Measurements from ENCODE around the gene GALNT18.

The GALNT18 gene

DNA sequence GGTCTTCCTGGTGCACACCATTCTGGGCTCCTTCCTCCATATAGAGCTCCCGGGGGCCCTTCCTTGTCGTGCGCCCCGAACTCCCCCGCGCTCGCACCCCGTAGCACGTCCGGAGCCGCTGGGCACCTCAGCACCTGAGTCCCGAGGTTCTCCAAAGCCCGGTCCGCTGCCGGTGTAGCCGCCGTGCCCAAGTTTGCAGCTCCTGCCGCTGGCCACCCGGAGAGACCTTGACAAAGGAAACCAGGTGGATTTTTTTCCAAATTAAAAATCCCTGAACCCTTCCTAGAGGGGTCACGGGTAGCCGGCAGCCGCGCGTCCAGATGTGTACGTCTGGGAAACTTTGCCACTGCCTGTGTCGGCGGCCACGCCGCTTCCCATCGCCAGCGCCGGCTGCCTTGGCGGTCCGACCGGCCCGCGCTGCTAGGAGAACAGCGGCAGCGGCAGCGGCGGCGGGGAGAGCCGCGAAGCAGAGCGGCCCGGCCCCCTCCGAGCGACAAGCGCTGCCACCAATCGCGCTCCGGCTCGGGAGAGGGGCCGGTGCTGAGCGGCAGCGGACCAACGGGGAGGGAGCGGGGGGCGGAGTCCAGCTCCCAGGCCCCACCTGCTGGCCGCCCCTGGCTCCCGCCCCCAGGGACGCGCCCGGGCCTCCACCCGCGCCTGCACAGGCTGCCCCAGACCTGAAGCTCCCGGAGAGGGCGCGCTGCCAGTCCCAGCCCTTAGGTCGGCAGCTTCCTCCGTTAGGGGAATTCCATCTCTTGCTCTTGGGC is at the start of gene GALNT18:
Gene GALNT18 (minus strand): TSS at position 433 of the 767 bp plus-strand sequence.
- peak; percentile 25 for DNase-seq (ENCODE audit: low read depth)

- DNase-seq (ENCODE audit: low read depth) = no peak
Measured at GRCh38 chr11:11670574-11670973, 48.8 kb upstream of the GALNT18 start.

GRCh38 chr11:11669233-11669846 is 47.5 kb upstream of the GALNT18 start:
- DNase-seq (ENCODE audit: low read depth) = no peak

DNA sequence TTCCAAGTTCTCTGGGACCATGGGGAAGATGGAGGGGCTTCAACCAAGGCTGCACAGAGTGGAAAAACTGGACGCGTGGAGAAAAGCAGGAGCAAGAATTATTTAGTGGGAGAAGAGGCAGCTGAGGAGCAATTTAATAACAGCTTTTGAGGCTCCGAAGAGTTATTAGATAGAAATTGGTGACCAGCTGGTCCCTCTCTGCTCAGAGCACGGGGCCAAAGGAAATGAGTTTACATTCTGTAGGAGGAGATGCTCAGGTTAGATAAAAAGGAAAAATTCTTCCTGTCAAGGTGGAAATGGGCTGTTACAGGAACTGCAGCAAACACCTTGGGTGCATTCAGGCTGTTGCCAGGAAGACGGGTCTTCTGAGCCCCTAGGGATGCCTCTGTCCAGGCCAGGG is 47.0 kb upstream of the GALNT18 start:
- DNase-seq (ENCODE audit: low read depth) = no peak

- DNase-seq (ENCODE audit: low read depth) = no peak
Measured at GRCh38 chr11:11668274-11668673, 46.5 kb upstream of the GALNT18 start.

- DNase-seq (ENCODE audit: low read depth) = no peak
Measured at GRCh38 chr11:11667056-11667455, 45.3 kb upstream of the GALNT18 start.

DNA sequence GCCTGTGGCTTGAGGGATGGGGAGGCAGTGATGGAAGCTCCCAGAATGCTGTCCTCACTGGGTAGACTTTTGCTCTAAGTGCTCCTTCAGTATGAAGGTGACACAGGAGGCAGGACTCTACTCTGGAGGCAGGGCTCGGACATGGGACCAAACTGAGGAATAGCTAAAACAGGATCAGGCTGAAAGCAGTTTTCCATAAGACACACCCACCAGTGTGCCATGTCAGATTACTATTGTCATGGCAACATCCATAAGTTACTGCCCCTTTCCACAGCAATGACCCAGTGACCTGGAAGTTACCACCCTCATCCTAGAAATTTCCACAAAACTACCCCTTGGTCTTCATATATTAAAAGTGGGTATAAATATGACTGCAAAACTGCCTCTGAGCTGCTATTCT is 43.6 kb upstream of the GALNT18 start:
- DNase-seq (ENCODE audit: low read depth) = no peak

GRCh38 chr11:11663907-11664306 is 42.1 kb upstream of the GALNT18 start:
- DNase-seq (ENCODE audit: low read depth) = no peak

DNA sequence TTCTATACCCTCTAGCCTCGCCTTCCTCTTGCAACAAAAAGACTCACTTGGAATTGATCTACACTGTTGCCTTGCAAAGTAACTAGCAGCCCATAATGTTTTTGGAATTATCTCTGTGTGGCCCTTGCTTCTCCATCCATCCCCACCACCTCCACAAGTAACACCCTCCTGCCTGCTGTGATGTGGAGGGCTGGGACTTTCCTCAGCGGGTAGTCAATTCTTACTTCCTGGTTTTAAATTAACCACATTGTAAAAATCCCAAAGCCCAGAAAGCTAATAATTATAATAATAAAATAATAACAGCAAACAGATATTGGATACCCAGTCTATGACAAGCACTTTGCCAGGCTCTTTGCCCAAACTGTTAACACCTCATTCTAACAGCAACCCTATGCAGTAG is 40.8 kb upstream of the GALNT18 start:
- no peak for DNase-seq (ENCODE audit: low read depth)

DNA sequence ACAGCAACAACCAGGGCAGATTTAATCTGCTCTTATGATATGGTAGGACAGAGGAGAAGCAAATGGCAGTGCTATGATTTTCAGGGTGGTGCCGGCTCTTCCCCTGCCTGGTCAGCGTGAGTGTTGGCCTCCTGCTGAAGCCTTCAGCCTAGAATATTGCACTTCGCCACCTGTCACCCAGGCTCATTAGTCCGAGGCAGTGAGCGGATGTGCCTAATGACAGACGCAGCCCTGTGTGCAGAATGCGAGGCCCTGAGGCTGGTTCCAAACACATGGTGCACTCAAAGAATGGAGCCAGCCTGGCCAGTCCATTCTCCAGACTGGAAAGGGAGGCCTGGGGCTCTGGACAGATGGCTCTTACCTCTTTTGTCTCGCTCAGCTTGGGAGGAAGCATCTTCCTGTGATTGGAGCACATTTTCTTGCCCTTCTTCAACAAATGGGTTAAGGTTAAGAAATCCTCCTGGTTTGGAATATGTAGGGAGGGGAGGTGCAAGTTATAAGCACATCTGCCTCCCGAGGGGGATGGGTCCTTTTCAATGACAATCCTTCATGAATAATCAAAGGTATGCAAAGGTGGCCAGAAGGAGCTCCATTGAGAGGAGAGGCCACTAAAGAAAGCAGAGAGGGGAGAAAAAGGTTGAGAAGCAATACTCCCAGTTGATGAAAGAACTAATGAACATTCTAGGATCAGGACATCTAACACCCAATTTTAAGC is 39.7 kb upstream of the GALNT18 start:
- DNase-seq (ENCODE audit: low read depth) = no peak

DNA sequence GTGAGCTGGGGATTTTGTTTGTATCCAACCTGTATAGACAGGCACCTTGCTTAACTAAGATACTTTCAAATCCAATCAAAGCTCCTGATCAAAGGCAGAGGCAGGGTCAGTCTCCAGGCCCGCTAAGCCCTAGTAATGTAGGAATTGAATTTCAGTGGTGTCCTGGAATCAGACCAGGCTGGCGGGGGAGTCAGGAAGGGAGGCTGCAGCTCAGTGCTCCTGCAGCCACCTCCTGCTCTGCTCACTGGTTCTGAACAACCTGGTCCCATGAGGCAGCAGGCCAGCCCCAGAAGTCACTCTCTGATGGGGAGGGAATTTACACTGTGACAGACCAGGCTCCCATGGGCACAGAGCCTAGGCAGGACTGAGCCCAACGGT is 38.5 kb upstream of the GALNT18 start:
- DNase-seq (ENCODE audit: low read depth) = no peak

- no peak for DNase-seq (ENCODE audit: low read depth)
Measured at GRCh38 chr11:11659567-11660362, 38.0 kb upstream of the GALNT18 start.

DNA sequence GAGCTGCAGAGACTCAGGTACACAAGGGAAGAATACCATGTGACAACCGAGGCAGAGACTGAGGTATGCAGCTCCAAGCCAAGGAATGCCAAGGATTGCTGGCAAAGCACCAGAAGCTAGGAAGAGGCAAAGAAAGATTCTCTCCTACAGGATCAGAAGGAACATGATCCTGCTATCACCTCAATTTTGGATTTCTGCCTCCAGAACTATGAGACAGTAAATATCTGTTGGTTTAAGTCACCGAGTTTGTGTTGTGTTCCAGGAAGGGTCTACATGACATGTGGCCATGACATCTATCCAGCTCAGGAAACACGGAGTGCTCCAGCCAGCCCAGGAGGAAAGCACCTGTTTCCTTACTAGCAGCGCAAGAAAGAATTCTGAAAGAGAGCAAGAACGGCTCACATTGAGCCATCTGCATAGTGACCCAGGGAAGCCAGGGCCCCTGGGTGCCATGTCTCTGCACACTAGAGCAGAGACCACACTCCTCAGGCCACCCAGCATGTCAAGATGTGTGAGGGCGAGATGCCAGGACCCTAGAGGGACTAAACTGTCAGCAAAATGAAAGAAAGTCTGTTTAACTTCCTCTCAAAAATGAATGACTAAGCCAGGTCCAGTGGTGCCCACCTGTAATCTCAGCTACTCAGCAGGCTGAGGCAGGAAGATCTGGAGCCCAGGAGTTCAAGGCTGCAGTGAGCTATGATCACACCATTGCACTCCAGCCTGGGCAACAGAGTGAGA is 35.6 kb upstream of the GALNT18 start:
- no peak for DNase-seq (ENCODE audit: low read depth)

DNA sequence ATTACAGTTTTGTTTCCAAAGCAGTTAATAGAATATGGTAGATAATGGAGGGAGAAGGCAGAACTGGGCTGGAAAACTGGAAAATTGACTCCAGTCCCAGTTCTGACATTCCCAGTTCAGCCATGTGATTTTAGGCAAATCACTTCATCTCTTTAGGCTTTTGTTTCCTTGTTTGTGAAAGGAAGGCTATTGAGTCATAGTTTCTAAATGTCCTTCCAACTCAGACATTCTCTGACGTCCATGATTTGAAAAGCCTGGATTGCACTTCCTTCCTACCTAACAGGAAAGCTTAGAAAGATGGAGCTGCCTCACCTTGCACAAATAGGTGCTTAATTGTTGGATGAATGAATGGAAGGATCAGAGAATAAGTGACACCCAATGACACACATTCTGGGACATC is 19.8 kb upstream of the GALNT18 start:
- DNase-seq (ENCODE audit: low read depth) = no peak

DNA sequence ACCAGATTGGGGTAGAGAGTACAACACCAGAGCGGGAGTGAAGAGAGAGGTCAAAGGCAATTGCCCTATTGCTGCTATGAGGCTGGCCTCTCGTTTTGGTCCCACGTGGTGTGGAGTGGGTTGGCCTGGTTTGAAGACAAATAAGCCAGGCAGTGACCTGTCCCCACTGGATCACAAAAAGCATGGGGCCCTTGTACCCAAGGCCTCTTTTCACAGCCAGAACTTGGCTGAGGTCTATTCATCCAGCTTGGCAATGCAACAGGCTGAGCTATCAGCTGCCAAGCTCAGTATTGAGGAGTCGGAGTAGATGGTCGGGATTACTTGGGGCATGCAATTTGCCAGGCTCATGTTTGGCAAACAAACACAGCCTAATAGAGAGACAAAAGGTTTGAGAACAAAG is 19.2 kb upstream of the GALNT18 start:
- DNase-seq (ENCODE audit: low read depth) = no peak

- no peak for DNase-seq (ENCODE audit: low read depth)
Measured at GRCh38 chr11:11640152-11640551, 18.3 kb upstream of the GALNT18 start.

DNA sequence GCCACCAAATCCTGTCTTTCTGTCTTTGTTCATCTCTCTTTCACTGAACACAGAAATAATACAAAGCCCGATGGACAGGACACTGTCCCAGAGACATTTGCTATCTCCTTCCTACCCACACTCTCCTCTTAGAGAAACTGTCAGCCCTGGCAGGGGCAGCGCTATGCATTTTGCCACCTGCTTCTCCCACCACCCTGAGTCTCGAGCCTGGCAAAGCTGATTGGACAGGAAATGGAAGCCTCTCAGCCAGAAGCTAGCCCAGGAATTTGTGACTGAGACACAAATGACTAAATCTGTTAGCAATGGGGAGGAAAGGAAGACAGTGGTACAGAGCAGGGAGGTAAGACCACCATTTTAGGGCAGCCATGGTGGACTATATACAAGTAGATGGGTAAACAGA is 14.9 kb upstream of the GALNT18 start:
- no peak for DNase-seq (ENCODE audit: low read depth)

DNA sequence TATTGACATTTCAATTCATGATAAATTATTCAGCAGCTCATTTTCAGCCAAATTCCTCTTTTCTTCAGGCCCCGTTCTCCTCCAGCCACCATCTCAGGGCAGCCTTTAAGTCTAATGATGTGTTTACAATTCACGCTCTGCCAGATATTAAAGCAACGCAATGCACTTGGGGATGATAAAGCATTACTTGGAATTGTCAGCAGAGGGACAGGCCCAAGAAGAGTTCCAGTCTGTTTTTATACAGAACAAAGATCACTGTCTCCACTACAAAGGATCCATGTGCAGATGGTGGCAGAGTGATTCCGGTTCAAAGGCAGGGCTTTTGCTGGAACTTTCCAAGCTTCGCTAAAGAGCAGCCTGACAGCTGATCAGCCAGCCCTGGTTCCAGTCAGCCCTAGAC is 13.6 kb upstream of the GALNT18 start:
- DNase-seq (ENCODE audit: low read depth) = no peak

DNA sequence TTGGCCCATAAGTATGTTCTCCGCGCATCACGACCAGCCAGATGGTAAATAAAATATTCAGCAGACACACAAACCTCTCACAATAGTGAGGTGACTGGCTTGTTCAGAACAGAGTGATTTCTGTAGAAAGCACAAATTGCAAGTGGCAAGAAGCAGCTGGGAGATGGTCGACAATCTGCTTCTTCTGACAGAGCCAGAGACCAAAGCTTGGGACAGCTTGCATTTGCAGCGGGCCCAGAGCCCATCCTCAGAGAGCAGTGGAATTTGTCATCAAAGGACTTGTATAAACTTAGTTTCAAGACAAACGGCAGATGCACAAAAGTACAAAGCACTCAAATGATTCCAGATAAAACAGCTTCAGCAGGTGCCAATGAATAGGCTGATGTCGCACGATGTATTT is 7.6 kb upstream of the GALNT18 start:
- no peak for DNase-seq (ENCODE audit: low read depth)

GRCh38 chr11:11628651-11629050 is 6.8 kb upstream of the GALNT18 start:
- DNase-seq (ENCODE audit: low read depth) = no peak

DNA sequence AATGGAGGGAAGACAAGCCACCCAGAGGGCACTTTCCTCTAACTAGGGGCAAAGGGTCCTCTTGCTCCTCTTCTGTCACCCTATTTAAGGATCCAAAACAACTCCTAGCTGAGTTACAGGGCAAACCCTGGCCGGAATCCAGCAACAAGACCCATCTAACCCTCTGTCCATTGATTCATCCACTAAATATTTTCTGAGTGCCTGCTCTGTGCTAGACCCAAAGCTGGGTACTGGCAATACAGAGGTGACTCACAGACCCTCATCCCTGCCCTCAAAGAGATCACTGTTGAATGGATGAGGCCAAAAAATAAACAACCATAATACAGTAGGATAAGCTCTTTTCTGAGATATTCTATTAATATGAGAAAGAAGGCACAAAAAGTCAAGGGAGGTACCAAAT is 4.3 kb upstream of the GALNT18 start:
- DNase-seq (ENCODE audit: low read depth) = no peak

DNA sequence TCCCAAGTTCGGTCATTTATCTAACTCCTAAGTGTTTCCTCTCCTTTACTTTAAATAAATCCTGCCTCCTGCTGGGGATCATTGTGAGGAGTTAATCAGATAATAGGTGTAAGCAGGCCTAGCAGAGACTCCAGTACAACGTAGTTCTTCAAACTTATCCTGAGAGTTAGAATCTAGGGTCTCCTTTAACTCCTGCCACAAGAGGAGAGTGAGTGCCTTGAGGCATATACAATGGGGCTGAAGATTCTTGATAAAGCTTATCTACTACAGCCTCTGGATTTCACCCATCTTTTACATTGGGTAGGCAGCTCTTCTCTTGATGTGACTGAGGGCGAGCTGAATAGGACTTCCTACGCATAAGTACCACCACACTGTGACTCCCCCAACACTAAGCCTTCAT is 3.1 kb upstream of the GALNT18 start:
- DNase-seq (ENCODE audit: low read depth) = no peak
